Medulla oblongata (tissue), 1 donor: ENCODE measurements around the gene PAK6.

Experiments
- DNase-seq: peaks from one replicate; pipeline ENCODE4 v3.0.0-alpha.2; 2015; ENCODE audit errors: extremely low spot score

Gene PAK6

GRCh38 chr15:40293006-40293405 is 54.1 kb downstream of the PAK6 start:
- no peak for DNase-seq

DNA sequence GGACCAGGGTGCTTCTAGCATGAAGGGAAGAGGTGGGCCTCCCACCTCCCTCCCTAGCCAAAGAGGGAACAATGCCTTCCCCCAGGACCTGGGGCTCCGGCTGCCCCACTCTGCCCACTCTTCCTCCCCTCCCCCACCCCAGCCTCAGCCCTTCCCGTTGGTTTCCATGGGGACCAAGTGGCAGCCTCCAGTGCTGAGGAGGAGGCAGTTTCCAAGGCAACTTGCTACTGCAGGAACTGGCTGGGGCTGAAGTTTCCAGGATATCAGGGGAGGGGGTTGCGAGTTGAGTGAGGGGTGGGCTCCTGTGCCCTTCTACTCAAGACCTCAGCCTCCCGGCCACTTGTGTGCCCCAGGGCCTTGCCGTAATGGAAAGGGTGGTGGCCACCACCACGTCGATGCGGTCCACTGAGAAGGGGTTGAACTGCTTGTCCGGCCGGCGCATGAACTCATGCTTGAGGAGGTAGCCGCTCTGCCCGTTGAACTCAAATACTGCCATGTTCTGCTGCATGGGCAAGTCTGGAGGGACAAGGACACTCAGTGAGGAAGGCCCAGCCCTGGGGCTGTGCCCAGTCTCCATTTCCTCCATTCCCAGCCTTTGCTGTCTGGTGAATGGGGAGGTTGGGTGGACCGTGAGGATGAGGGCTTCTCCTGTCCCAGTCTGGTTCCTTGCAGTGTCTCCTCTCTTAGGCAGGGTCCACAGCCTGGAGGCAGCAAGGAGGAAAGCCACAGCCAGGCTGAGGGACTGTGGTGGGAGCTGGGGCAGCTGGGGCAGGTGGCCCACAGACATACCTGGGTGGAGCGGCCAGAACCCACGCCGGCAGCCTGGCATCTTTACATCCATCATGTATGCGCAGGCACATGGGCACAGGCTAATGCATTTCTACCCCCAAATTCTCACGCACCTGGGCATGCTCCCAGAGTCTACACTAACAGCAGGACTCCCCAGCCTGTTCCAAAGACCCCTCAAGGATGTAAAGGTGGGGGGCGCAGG is 55.3 kb downstream of the PAK6 start:
- no peak for DNase-seq

GRCh38 chr15:40295297-40295696 is 56.4 kb downstream of the PAK6 start:
- DNase-seq: no peak

DNA sequence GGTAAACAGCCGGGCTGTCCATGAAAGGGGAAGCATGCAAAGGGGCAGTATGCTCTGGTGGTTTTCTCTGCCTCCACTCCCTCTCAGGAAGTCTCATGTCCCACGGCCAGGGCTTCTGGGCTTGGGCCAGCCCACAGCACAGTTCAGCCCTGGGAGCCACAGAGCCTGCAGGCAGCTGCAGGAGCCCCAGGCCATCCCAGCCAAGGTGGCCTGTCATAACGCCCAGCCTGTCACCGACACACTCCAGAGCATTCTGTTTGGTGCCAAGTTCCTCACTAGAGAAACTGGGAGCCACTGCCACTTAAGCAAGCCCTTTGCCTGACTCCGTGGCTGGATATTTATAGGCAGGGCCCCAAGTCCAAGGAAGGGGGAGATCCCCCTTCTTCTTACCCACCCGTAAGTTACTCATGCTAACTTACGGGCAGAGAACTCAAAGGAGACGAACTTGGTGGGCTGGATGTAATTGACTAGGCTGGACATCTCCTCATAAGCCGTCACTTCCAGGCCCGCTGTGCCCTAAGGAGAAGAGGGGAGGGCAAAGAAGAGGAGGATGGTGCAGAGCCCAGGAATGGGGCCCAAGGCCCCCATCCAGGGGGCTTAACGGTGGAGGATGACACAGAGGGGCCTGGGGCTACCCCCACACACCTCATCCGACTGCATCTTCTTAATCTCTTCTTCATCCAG is 57.2 kb downstream of the PAK6 start:
- no peak for DNase-seq

DNA sequence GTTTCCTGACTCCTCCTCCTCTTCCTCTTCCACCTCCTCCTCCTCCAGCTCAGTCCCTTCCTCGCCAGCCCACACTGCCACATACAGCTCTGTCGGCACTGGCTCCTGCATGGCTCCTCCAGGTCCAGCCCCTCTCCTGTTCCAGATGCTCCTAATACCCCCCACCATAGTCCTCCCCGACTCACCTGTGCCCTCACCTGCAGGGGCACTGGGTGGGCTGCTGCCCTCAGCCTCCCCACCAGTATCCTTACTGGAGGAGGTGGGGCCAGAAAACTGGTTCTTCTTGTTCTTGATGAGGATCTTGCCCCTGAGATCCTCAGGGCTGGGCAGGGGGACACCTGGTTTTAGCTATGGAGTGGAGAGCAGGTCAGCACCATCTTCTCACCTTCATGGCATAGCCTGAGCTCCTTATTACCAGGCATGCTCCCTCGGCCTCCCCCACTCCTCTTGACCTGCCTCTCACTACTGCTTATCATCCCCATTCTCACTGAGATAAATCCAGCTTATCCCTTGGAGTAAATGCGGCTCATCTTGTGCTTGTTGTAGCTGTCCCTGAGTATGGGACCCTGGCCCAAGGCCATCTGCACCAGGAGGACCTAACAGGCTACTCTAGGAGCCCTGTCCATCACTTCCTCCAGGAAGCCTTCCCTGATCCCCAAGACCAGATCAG is 57.8 kb downstream of the PAK6 start:
- DNase-seq: no peak

DNA sequence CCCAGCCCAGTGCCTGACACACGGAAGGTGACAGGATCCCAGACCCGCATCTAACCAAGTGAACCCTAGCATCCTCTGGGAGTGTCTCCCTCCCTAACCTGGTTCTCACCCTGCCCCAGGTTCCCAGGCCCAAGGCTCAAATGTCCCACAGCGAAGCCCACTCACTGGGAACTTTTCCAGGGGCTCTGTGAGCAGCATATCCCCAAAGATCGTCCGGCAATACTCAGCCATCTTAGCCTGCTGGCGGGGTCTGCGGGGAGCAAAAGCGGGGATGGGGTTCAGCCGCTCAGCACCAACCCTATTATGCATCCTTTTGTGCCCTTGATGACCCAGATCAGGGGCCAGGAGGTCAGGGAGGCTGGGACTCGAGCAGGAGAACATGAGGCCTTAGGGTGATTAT is 58.5 kb downstream of the PAK6 start:
- DNase-seq: no peak

GRCh38 chr15:40298216-40298935 is 59.5 kb downstream of the PAK6 start:
- no peak for DNase-seq

DNA sequence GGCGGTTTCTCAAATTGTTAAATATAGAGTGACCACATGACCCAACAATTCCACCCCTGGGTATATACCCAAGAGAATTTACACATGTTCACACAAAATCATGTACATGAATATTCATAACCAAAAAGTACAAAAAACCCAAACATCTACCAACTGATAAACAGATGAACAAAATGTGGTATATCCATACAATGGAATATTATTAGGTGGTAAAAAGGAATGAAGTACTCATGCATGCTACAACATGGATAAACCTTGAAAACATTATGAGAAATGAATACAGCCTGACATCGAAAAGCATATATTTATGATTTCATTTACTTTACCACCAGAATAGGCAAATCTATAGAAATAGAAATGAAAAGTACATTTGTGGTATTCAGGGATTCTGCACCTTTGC is 61.5 kb downstream of the PAK6 start:
- DNase-seq: no peak

GRCh38 chr15:40300771-40301170 is 61.9 kb downstream of the PAK6 start:
- DNase-seq: no peak

DNA sequence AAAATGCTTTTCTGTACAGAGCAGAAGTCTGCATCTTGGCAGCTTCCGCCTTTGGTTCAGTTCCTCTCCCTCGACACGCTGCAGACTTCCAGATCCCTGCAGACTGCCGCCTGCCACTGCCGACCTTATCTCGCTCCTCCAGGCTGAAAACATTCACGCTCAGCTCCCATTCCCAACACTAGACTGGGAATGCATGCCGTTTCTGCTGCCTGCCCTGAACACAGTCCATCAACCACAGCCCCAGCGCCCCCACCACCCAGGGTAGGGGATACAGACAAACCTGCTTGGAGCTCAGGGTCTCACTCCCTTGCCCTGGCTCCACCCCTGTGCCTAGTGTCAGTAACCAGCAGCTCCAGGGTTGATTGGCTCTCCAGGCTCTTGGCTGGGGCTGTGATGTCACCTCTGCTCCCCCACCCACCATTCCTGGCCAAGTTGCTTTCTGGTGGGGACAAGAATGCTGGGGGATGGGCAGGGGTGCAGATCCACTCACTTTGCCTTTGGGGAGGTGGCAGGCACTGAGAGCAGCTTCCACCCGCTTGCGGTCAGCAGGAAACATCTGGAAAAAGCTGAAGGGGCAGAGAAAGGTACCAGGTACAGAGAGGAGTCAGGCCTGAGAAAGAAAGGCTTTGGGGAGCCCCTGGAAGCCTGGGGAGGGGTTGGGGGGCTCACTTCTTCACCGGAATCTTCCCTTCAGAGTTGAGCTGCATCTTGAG is 62.8 kb downstream of the PAK6 start:
- no peak for DNase-seq

GRCh38 chr15:40302288-40302886 is 63.5 kb downstream of the PAK6 start:
- no peak for DNase-seq

DNA sequence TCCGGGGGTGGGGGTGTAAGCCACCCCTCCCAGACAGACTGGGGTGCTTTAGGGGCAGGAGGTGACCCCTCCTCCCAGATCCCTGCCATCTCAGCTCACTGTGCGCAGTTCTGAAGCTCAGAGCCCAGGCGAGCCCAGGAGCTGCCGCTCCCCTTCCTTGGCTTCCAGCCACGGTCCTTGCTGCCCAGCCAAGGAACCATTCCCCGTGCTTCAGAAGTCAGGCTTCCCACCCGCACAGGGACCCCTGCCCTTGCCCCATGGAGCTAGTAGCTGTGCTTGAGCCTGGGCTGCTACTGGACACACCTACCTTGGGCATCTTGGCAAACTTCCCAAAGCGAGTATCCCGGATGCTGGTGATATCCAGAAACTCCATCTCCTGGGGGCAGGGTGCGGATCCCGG is 64.1 kb downstream of the PAK6 start:
- no peak for DNase-seq

DNA sequence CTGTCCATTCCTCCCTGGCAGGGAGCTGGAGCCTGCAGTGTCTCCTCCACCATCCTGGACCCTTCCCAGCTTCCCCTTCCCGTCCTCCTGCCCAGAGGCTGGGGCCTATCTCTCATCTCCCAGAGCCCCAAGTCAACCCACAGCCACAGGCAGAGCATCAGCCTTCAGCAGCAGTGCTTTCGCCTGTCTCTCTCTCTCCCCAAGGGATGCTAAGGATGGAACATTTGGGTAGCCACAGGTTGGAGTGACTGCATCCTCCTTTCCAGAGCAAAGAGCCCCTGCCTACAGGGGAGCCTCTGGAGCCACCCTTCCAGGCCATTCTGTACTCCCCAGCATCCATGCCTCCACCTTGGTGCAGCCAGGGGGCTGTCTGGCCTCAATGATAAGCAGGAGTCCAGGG is 64.7 kb downstream of the PAK6 start:
- no peak for DNase-seq

- no peak for DNase-seq
Observed at GRCh38 chr15:40305281-40305680, 66.4 kb downstream of the PAK6 start.

DNA sequence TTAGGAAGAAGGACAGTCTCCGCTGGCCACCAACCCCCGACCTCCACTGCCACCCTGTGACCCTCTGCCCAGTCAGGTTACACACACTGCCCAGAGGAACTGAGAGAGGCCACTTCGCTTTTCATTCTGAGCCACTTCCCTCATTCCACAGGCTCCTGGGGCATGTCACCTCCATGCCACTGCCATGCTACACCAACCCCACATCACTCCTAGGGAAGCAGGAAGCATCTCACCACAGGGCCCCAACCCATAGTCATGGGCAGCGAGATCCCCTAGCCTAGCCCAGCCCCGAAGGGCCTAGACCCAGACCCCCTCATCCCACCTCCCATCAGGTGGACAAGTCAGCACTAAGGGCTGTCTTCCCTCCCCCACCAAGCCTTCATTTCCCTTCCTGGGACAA is 67.5 kb downstream of the PAK6 start:
- peak; percentile 75 for DNase-seq

DNA sequence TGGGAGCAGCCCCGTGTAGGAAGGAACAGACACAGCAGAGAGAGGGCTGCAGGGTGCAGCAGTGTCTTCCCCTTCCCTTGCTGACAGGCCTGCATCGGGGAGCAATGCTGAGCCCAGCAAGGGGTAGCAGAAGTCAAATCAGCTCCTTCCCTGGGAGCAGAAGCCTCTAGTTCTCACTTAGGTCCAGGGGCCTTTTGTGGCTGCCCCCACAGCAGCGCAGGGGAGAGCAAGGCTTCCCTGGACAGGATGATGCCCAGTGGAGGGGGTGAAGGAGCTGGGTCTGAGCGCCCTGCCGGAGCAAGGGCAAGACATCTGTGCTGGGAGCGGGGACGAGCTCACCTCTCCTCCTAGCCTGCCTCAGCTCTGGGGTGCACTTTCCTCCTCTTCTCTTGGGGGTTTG is 68.0 kb downstream of the PAK6 start:
- no peak for DNase-seq

DNA sequence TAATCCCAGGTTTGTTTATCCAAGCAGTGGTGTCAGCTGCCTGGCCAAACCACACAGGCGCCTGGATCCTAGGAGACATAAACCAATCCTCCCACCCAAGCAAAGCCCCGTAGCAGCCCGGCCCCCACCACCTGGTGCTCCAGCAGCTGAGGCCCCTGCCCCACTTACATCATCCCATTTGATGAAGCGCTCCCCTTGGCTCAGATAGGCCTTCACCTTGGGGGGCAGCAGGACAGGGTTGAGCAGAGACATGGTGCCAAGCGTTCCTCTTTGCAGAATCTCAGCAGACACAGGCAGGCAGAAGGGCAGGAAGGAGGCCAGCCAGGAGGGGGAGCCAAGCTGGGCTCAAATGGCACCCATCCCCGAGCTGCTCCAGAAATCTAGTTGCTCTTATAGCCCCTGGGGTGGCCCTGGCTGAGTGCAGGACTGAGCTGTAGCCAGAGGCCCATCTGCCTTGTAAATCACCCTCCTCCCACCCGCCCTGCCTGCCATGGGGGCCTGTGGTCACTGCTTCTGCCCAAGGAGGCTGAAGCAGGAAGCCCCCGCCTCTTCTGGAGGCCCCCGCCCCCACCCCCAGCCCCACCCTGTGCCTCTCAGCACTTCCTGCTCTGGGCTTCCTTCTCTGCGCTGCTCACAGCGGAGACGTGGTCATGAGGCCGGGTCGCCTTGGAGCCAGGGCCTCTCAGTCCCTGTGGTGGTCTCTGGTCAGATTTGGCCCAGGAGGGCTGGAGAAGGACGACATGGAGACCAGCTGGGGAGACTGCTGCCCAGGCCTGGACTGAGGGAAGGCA is 68.8 kb downstream of the PAK6 start, which contains the start of gene PLCB2:
PLCB2 (minus strand) TSS at position 515 of the 791 bp plus-strand sequence; CDS start at position 252, 263 bp downstream.
- peak; percentile 54 for DNase-seq

DNA sequence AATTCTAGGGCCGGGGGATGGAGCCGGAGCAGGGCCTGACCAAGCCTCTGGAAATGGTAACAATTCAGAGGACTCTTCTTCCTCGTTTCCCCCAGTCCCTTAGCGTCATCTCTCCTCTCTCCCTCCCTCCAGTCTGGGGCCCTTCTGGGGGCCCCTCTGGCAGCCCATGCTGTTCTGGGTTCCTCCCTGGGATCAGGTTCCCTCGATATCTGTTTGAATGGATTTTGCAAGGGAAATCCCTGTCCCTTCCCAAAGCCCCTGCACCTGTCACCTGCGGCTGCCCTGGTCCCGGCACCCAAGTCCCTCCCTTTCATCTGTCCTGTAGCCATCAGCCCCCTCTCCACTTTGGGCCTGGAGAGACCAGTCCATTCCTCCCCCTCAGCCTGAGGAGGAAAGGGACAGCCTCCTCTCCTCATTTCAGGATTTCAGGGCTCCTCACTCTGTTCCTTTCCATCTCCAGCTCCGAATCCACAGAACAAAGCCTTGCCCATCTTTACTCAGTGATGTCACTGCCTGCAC is 70.5 kb downstream of the PAK6 start:
- no peak for DNase-seq
